DMS79 (cell line): ENCODE results near the gene ANAPC5.
"Not testable (repeated sequence)": the region's sequence is repeated elsewhere in the genome, so short reads cannot be mapped to it uniquely, and the experiment has no call there.

Experiments
- DNase-seq: peaks from one replicate; lab custom pipeline; 2025; lab: John Stamatoyannopoulos, UW

The ANAPC5 gene

GRCh38 chr12:121310231-121310630 lies 42.0 kb downstream of the ANAPC5 start:
- DNase-seq: not testable (repeated sequence)

GRCh38 chr12:121307397-121307796 lies 44.8 kb downstream of the ANAPC5 start:
- not testable (repeated sequence) for DNase-seq

GRCh38 chr12:121304306-121304705 lies 47.9 kb downstream of the ANAPC5 start:
- no peak for DNase-seq

GRCh38 chr12:121301876-121302275 lies 50.3 kb downstream of the ANAPC5 start:
- DNase-seq: no peak

DNA sequence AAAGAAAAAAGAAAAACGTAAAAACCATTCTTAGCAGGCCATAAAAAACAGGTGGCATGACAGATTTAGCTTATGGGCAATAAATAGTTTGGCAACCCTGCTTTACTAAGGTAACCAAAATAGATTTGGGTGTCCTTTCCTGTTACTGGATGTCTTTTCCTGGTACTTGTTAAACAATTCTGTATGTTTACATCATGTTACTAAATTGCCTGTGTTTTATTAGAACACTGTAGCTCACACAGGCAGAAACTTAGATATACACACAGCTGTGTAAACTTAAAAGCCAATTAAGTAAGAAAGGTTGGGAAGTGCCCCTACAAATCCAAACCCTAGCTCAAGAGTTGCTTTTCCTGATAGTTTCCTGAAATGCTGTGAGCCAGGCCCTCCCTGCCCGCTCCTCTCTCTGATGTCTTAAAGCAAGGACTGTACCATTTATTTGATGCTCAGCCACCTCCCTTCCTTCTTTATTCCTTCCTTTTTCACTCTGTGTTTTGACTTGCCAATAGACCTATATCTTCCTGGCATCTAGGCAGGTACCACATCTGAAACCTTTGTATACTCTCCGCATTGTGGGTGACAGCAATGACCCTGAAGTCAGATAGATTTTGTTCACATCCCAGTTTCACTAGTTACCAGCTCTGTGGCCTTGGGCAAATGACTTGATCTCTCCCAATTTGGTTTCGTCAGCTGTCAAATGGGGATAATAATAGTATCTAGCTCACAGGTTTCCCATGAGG lies 52.0 kb downstream of the ANAPC5 start:
- DNase-seq: no peak

DNA sequence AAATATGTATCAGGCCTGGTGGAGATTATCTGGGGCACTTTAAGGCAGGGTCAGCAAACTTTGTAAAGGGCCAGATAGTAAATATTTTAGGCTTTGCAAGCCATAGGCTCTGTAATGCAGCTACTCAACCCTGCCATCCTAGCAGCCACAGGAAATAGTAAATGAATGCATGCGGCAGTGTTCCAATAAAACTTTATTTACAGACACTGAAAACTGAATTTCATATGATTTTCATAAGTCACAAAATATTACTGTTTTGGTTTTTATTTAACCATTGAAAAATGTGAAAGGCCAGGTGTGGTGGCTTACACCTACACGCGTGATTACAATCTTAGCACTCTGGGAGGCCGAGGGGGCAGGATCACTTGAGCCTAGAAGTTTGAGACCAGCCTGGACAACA lies 52.5 kb downstream of the ANAPC5 start:
- no peak for DNase-seq

DNA sequence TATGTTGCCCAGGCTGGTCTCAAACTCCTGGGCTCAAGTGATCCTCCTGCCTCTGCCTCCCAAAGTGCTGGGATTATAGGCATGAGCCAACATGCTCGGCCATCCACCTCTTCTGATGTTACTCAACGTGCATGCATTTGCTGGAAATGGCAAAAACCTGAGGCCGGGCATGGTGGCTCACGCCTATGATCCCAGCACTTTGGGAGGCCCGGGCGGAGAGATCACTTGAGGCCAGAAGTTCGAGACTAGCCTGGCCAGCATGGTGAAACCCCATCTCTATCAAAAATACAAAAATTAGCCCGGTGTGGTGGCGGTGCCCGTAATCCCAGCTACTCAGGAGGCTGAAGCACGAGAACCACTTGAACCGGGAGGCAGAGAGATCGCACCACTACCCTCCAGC lies 53.8 kb downstream of the ANAPC5 start:
- DNase-seq: not testable (repeated sequence)

DNA sequence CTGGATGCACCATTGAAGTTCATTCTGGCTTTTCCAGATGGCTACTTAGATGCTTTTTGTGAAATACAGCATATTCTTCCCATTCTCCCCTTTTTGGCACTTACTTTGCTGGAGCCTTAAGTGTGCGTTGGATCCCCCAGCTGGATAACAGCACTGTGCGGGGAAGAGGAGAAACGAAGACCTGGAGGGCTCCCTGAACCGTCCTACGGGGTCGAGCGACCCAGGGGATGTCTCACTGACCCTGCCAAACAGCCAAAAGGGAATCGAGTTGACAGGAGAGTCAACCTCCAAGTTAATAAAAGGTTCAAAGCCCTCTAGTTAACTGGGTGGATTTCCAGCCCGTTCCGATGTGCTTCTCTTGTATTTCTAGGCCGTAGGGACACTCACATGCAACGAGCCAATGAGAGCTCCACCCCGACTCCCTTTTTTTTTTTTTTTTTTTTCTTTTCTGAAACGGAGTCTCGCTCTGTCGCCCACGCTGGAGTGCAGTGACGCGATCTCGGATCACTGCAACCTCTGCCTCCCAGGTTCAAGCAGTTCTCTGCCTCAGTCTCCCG lies 54.7 kb downstream of the ANAPC5 start:
- peak; percentile 53 for DNase-seq

- DNase-seq: peak; percentile 74
These were observed 55.4 kb downstream of the ANAPC5 start, which contains the start of gene CAMKK2 for GRCh38 chr12:121296618-121297434. Gene CAMKK2 (minus strand): TSS chr12:121296709. CDS start chr12:121274526, 22,183 bp downstream.

- DNase-seq: no peak
These were observed 56.2 kb downstream of the ANAPC5 start for GRCh38 chr12:121295746-121296617.

GRCh38 chr12:121295116-121295745 lies 57.0 kb downstream of the ANAPC5 start:
- DNase-seq: no peak

- no peak for DNase-seq
These were observed 57.9 kb downstream of the ANAPC5 start for GRCh38 chr12:121294151-121294889.

GRCh38 chr12:121293603-121294002 lies 58.6 kb downstream of the ANAPC5 start:
- no peak for DNase-seq

DNA sequence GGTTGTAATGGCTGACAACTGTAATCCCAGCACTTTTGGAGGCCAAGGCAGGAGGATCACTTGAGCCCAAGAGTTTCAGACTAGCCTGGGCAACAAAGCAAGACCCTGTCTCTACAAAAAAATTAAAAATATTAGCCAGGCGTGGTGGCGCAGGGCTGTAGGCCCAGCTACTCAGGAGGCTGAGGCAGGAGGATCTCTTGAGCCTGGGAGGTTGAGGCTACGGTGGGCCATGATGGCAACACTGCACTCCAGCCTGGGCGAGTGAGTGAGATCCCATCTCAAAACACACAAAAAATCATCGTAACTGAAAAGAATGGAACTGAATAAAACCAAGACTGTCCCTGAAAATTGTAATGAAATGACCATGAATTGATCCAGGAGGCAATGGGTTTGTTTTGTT lies 61.8 kb downstream of the ANAPC5 start:
- DNase-seq: no peak

- no peak for DNase-seq
These were observed 62.2 kb downstream of the ANAPC5 start for GRCh38 chr12:121289962-121290361.

GRCh38 chr12:121288986-121289385 lies 63.2 kb downstream of the ANAPC5 start:
- DNase-seq: no peak

DNA sequence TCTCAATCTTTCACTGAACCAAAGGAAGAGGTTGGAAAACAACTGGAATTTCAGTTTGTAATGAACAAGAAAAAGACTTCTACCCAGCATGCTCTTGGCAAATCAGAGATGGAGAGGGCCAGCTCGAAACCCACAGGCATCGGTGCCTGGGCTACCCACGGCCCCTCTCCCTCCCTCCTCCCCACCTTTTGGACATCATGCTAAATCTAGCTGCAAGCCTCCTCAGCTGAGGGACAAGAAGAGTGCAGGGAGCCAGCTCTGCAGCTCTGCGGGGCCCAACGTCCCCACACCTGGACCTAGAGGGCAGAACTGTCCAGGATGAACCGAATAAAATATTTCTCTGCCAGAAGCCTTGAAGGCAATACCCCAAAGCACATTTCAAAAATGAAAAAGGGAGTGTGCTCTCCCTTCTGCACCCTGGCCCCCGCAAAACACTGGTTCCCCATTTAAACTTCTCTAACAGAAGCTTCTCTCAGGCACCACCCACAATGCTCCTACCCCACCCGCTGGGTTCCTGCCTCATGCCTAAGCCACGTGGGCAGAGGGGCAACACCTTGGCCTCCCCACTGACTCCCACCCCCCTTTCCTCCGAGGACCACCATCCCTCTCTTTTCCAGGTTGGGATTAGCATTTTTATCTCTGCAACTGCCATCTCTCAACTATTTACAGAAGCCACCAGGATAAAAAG lies 63.9 kb downstream of the ANAPC5 start:
- DNase-seq: no peak

GRCh38 chr12:121287267-121287954 lies 64.8 kb downstream of the ANAPC5 start:
- no peak for DNase-seq

DNA sequence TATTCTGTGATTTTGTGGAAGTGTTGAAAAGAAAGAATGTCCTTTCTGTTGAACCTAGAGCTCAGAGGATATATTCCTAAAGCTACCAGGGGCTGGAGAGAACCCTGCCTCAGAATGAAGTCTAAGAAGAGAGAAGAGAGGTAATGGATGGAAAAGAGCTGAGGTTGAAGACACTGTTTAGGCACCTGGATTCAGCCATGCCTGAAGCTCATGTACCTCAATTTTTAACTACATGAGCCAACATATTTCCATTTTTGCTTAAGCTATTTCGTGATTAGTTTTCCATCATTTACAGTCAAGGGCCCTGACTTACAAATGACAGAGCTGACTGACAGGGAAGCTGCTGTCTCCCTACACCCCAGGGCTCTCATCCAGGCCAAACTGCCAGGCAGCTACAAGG lies 66.4 kb downstream of the ANAPC5 start:
- no peak for DNase-seq
